ENCODE measurements around the gene PPARD. TPM values are rescaled to one million over a fixed set of nuclear protein-coding genes. Genes with fewer than 3 reads are reported as not detected.
A peak's percentile ranks its signal among the peaks of the same experiment; 100 is the strongest.

Gene PPARD
- total and polyA plus RNA-seq, 2 of the 13 experiments (the other 11 are each of a cell fraction or from before 2014, with no cell fraction given), result 6.1 to 13.3 TPM

DNA sequence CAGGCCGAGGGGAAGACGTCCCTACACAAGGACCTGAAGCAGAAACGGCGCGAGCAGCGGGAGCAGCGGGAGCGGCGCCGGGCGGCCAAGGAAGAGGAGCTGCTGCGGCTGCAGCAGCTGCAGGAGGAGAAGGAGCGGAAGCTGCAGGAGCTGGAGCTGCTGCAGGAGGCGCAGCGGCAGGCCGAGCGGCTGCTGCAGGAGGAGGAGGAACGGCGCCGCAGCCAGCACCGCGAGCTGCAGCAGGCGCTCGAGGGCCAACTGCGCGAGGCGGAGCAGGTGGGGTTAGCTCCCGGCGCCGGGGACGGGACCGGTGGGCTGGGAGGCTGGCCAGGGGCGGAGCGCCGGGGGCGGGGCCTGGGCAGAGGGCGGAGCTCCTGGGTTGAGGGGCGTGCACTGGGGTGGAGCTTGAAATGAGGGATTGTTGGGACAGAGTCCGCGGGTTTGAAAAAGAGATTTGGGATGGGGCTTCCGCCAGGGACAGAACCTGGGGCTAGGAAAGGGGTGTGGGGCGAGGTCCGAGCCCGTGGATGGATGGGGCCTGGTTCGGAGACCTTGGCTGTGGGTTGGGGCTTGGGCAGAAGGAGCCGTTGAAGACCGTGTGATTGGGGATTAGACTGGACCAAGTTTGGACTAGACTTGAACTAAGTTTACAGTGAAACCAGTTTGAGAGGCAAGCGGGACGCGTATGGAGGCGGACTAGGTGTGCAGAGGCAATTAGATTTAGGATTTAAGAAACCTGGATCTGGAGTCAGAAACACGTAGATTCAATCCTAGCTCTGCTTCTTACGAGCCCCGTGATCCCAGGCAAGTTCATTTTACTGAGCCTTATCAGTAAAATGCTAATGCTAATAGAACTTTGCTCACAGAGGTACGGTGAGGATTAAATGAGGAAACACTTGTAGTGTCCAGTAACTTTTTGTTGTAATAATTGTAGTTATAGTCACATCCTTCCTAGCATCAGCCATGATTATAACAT lies 23.9 kb upstream of the PPARD start (continued):
- TF ChIP-seq NFYB (CRISPR knock-in tag; IDR thresholded peaks at IDR 0.05), result no peak
- TF ChIP-seq ELF4 (CRISPR knock-in tag; IDR thresholded peaks at IDR 0.05; ENCODE audit: borderline replicate concordance), result no peak
- TF ChIP-seq, protein P1, sequence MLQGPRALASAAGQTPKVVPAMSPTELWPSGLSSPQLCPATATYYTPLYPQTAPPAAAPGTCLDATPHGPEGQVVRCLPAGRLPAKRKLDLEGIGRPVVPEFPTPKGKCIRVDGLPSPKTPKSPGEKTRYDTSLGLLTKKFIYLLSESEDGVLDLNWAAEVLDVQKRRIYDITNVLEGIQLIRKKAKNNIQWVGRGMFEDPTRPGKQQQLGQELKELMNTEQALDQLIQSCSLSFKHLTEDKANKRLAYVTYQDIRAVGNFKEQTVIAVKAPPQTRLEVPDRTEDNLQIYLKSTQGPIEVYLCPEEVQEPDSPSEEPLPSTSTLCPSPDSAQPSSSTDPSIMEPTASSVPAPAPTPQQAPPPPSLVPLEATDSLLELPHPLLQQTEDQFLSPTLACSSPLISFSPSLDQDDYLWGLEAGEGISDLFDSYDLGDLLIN (CRISPR knock-in tag; IDR thresholded peaks at IDR 0.05; ENCODE audit: borderline replicate concordance), result 0 out of 2 replicates have a peak, but pooled peaks have one; percentile 6
- TF ChIP-seq ZSCAN5A (CRISPR knock-in tag; IDR thresholded peaks at IDR 0.05; ENCODE audit: borderline replicate concordance), result no peak
- TF ChIP-seq ZNF83 (CRISPR knock-in tag; IDR thresholded peaks at IDR 0.05; ENCODE audit: borderline replicate concordance), result no peak
- TF ChIP-seq ZBTB33 (CRISPR knock-in tag; IDR thresholded peaks at IDR 0.05), result no peak; the same call in 1 of the 2 replicates
- 0 out of 2 replicates have a peak, but pooled peaks have one; percentile 47 for TF ChIP-seq ZNF589 (CRISPR knock-in tag; conservative IDR thresholded peaks at IDR 0.05)
- no peak for TF ChIP-seq ZNF17 (CRISPR knock-in tag; IDR thresholded peaks at IDR 0.05)
- peak; percentile 88 for TF ChIP-seq ZSCAN20 (CRISPR knock-in tag; IDR thresholded peaks at IDR 0.05; ENCODE audit: borderline replicate concordance)
- TF ChIP-seq ZNF710 (CRISPR knock-in tag; IDR thresholded peaks at IDR 0.05; ENCODE audit: borderline replicate concordance), result no peak
- TF ChIP-seq CHD4 (IDR thresholded peaks at IDR 0.05; ENCODE audit: borderline replicate concordance, low read length), result no peak
- no peak; the same call in 1 of the 2 replicates for TF ChIP-seq SATB2 (CRISPR knock-in tag; IDR thresholded peaks at IDR 0.05)
- TF ChIP-seq, protein P2, sequence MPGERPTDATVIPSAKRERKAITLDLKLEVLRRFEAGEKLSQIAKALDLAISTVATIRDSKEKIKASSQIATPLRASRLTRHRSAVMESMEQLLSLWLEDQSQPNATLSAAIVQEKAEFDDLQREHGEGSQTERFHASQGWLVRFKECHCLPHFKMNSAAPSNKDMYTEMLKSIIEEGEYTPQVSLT (CRISPR knock-in tag; IDR thresholded peaks at IDR 0.05; ENCODE audit: borderline replicate concordance, low read depth), result no peak
- no peak for TF ChIP-seq NONO (IDR thresholded peaks at IDR 0.05)
- TF ChIP-seq NONO (CRISPR knock-in tag; conservative IDR thresholded peaks at IDR 0.05), result peak; percentile 91
- no peak for TF ChIP-seq ATAD3A (CRISPR knock-in tag; IDR thresholded peaks at IDR 0.05)
- no peak for TF ChIP-seq NR1H2 (CRISPR knock-in tag; IDR thresholded peaks at IDR 0.05; ENCODE audit: borderline replicate concordance, low read depth)
- 0 out of 2 replicates have a peak, but pooled peaks have one; percentile 14 for TF ChIP-seq ZNF549 (CRISPR knock-in tag; IDR thresholded peaks at IDR 0.05)
- peak; percentile 84; the same call in 1 of the 2 replicates for TF ChIP-seq MED13 (CRISPR knock-in tag; IDR thresholded peaks at IDR 0.05)
- TF ChIP-seq MZF1 (CRISPR knock-in tag; IDR thresholded peaks at IDR 0.05; ENCODE audit: borderline replicate concordance), result no peak

All from HepG2 (cell line).